GM12878 (cell line): ENCODE results near the gene GNAI2. TPM values are rescaled to one million over a fixed set of nuclear protein-coding genes. Genes with fewer than 3 reads are reported as not detected.

ENCODE experiments used
- ATF2 ChIP-seq: IDR thresholded peaks from 2 replicates; pipeline ENCODE4 v1.6.1; 2012; ENCODE audit warnings: low read length, inconsistent platforms
- BCL3 ChIP-seq: IDR thresholded peaks from 2 replicates; pipeline ENCODE4 v1.6.1; 2011; ENCODE audit warnings: borderline replicate concordance, low read depth, mild to moderate bottlenecking, moderate library complexity, low read length; ENCODE audit not compliant: insufficient read depth, poor library complexity, severe bottlenecking
- CUX1 ChIP-seq: IDR thresholded peaks from 2 replicates; pipeline ENCODE4 v1.6.1; 2012; ENCODE audit warnings: improper control_type of control experiment, low read depth, low read length; ENCODE audit not compliant: insufficient replicate concordance
- DPF2 ChIP-seq: fragments of 450-650 bp; IDR thresholded peaks from 2 replicates; pipeline ENCODE4 v1.6.1; 2017; ENCODE audit warnings: mild to moderate bottlenecking
- EP300 ChIP-seq, 2 experiments: fragments of 150-350 bp in 1 of 2; IDR thresholded peaks; 2 replicates each; pipeline ENCODE4 v1.6.1; 2011 to 2012; ENCODE audit warnings: low read depth in 2 of 2, low read length in 2 of 2, borderline replicate concordance in 1 of 2, improper control_type of control experiment in 1 of 2, inconsistent platforms in 1 of 2; ENCODE audit not compliant: control insufficient read depth in 1 of 2
- HDAC2 ChIP-seq: fragments of 200-600 bp; sonication (generic); IDR thresholded peaks from 2 replicates; pipeline ENCODE4 v1.6.1; 2017
- MXI1 ChIP-seq: fragments of 150-350 bp; IDR thresholded peaks from 2 replicates; pipeline ENCODE4 v1.6.1; 2011; ENCODE audit warnings: low read depth, mild to moderate bottlenecking, inconsistent platforms, low read length, improper control_type of control experiment
- MYB ChIP-seq: fragments of 150-350 bp; IDR thresholded peaks from 2 replicates; pipeline ENCODE4 v1.6.1; 2014; ENCODE audit warnings: mild to moderate bottlenecking, low read depth, low read length, borderline replicate concordance
- REST ChIP-seq: IDR thresholded peaks from 2 replicates; pipeline ENCODE4 v1.6.1; 2012; ENCODE audit warnings: mild to moderate bottlenecking, low read depth, low read length
- RFX5 ChIP-seq: IDR thresholded peaks from 2 replicates; pipeline ENCODE4 v1.6.1; 2011; ENCODE audit warnings: low read depth, low read length, improper control_type of control experiment
- SIX5 ChIP-seq: IDR thresholded peaks from 2 replicates; pipeline ENCODE4 v1.6.1; 2011; ENCODE audit warnings: mild to moderate bottlenecking, low read depth, low read length, moderate library complexity; ENCODE audit not compliant: severe bottlenecking
- SREBF1 ChIP-seq: IDR thresholded peaks from 2 replicates; pipeline ENCODE4 v1.6.1; 2012; ENCODE audit warnings: mild to moderate bottlenecking, low read length
- ZBTB4 ChIP-seq: fragments of 450-650 bp; formaldehyde crosslinking; IDR thresholded peaks from 2 replicates; pipeline ENCODE4 v1.4.0; 2022; ENCODE audit warnings: mild to moderate bottlenecking, moderate library complexity
- polyA plus RNA-seq, 11 experiments: library from polyadenylated mRNA; depleted of rRNA in 4 of 11; unstranded in 6 of 11; stranded (reverse) in 5 of 11; fragments of >200 nt; fragmentation: Nextera tagmentation in 4 of 11; fragmentation: Illumina TruSeq in 1 of 11; extraction: Ambion mirVana in 4 of 11; extraction: Trizol in 1 of 11; gene quantifications; 1 replicate in 1 of 11; 2 replicates in 10 of 11; pipeline versions ENCODE4 v1.2.1 to v1.2.3, GENCODE V29; 2011 to 2016; ENCODE audit warnings: inconsistent platforms in 2 of 11, missing spikeins in 2 of 11, low read depth in 1 of 11
- total RNA-seq, 4 experiments: library from RNA; depleted of rRNA in 3 of 4; stranded (reverse); fragments of >200 nt in 3 of 4; fragmentation: Illumina TruSeq in 1 of 4; extraction: Trizol in 1 of 4; gene quantifications; 2 replicates each; pipeline versions ENCODE4 v1.2.1 to v1.2.3, GENCODE V29; 2013 to 2021

The GNAI2 gene
- total and polyA plus RNA-seq, 10 of the 15 experiments (the other 5 are each of a cell fraction or from before 2014, with no cell fraction given): 5.0 to 346 (median 237) TPM

GRCh38 chr3:50227390-50228183 is 8.4 kb upstream of the GNAI2 start (continued):
- no peak for TF ChIP-seq CUX1
- TF ChIP-seq SREBF1: no peak
- TF ChIP-seq SIX5: peak; percentile 50
- no peak for TF ChIP-seq REST
- no peak for TF ChIP-seq MYB
- TF ChIP-seq ATF2: no peak
- TF ChIP-seq MXI1: 0 out of 2 replicates have a peak, but pooled peaks have one; percentile 28
- TF ChIP-seq DPF2: no peak
- no peak for TF ChIP-seq HDAC2
- TF ChIP-seq BCL3: no peak
- no peak for TF ChIP-seq RFX5
- no peak for TF ChIP-seq ZBTB4
- no peak for TF ChIP-seq EP300 (IDR thresholded peaks at IDR 0.05; ENCODE audit: borderline replicate concordance in 1 of 2, control insufficient read depth in 1 of 2, low read depth in 2 of 2, low read length in 2 of 2)
